ENCODE data around the gene NUDT16L1.

DNA sequence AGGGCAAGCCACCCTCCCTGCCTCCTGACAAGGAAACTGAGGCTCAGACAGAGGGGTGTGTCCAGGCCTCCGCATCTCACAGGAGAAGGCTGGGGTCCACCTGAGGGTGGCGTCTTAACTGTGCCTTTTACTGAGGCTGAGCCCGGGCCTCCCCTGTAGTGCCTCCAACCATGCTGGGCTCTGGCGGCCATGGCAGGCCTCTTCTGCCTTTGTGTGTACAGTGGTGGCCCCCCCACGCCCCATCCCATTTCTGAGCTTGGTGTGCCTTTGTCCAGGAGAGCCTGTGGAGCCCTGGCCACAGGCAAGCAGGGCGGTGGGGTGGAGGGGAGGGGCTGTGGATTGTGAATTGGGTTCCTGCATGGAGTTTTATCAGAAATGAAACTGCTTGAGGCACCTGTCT is 37.6 kb upstream of the NUDT16L1 start:
- TF ChIP-seq, protein P1, sequence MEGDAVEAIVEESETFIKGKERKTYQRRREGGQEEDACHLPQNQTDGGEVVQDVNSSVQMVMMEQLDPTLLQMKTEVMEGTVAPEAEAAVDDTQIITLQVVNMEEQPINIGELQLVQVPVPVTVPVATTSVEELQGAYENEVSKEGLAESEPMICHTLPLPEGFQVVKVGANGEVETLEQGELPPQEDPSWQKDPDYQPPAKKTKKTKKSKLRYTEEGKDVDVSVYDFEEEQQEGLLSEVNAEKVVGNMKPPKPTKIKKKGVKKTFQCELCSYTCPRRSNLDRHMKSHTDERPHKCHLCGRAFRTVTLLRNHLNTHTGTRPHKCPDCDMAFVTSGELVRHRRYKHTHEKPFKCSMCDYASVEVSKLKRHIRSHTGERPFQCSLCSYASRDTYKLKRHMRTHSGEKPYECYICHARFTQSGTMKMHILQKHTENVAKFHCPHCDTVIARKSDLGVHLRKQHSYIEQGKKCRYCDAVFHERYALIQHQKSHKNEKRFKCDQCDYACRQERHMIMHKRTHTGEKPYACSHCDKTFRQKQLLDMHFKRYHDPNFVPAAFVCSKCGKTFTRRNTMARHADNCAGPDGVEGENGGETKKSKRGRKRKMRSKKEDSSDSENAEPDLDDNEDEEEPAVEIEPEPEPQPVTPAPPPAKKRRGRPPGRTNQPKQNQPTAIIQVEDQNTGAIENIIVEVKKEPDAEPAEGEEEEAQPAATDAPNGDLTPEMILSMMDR (IDR thresholded peaks at IDR 0.05; ENCODE audit: low read length), result no peak
- TF ChIP-seq EZH2phosphoT487 (IDR thresholded peaks at IDR 0.05; ENCODE audit: low read length), result no peak
